ENCODE measurements around the gene HMGCL. TPM values are rescaled to one million over a fixed set of nuclear protein-coding genes. Genes with fewer than 3 reads are reported as not detected.

Gene HMGCL
- polyA plus RNA-seq, 3 donors, result 17.8 to 26.7 (median 22.1) TPM

DNA sequence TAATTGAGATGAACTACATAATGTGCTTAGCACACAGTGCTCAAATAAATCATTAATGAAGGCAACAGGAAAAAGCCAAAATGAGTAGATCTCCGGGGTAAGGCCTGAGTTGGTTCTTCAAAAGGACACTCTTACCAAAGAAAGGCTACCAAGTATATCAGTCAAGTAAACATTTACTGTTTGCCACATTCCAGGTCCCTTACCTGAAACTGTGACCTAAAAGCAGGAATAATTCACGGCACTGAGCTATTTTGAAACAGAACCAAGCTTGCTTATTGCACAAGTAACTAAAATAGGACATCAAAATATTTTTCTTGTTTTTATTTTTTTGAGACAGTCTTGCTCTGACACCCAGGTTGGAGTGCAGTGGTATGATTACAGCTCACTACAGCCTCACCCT, 49.0 kb downstream of the HMGCL start:
- Histone ChIP-seq H3K79me2 (ENCODE audit: insufficient read depth, low read length) (peaks cover 47% of the 10 kb centered on the region), H3K4me1 (ENCODE audit: control insufficient read depth in 1 of 2, insufficient read depth in 2 of 2, low read length in 2 of 2) (peaks cover 26 to 28% of the 10 kb centered on the region in 2 donors), H3K4me3 (replicated peaks in 1 of 3; ENCODE audit: low read depth in 2 of 3, low read length in 3 of 3) (no peak overlapping the region), H3K9me3 (replicated peaks in 1 of 2; ENCODE audit: control insufficient read depth in 1 of 2, insufficient read depth in 1 of 2, low read length in 2 of 2) (no peaks in the 10 kb centered on the region), H2AFZ (ENCODE audit: insufficient read depth, low read depth, low read length, poor library complexity, severe bottlenecking) (no peak overlapping the region), H3K4me2 (replicated peaks; ENCODE audit: extremely low read depth, low read length, poor library complexity, severe bottlenecking) (no peak overlapping the region), H3K9ac (ENCODE audit: insufficient read depth, low read length, poor library complexity, severe bottlenecking) (no peak overlapping the region), H3K27me3 (ENCODE audit: control insufficient read depth in 2 of 2, insufficient read depth in 2 of 2, low read length in 2 of 2) (no peaks in the 10 kb centered on the region), H3K27ac (ENCODE audit: low read depth in 1 of 2, low read length in 2 of 2) (no peak overlapping the region), H3K36me3 (replicated peaks in 1 of 2; ENCODE audit: control insufficient read depth in 1 of 2, insufficient read depth in 2 of 2, low read length in 2 of 2) (no peaks in the 10 kb centered on the region), H4K20me1 (ENCODE audit: insufficient read depth, low read length) (no peaks in the 10 kb centered on the region)
- H3K4me3 Mint-ChIP-seq, result no peak overlapping the region
- intact Hi-C loops (cut with micrococcal nuclease), result no loop called here
- no peaks in the 10 kb centered on the region for H3K27me3 Mint-ChIP-seq (ENCODE audit: low read depth in 3 of 3)
- no peak for TF ChIP-seq CTCF (IDR thresholded peaks at IDR 0.05)
- no peak for DNase-seq
- H3K9me3 Mint-ChIP-seq, result no peaks in the 10 kb centered on the region
- 78% methylated on average over 1 of the region's 2 CpGs for WGBS (ENCODE audit: insufficient coverage)
- peaks cover 27% of the 10 kb centered on the region for H3K4me1 Mint-ChIP-seq
- peaks cover 7 to 8% of the 10 kb centered on the region in 2 donors for H3K36me3 Mint-ChIP-seq
- no peak overlapping the region for H3K27ac Mint-ChIP-seq

DNA sequence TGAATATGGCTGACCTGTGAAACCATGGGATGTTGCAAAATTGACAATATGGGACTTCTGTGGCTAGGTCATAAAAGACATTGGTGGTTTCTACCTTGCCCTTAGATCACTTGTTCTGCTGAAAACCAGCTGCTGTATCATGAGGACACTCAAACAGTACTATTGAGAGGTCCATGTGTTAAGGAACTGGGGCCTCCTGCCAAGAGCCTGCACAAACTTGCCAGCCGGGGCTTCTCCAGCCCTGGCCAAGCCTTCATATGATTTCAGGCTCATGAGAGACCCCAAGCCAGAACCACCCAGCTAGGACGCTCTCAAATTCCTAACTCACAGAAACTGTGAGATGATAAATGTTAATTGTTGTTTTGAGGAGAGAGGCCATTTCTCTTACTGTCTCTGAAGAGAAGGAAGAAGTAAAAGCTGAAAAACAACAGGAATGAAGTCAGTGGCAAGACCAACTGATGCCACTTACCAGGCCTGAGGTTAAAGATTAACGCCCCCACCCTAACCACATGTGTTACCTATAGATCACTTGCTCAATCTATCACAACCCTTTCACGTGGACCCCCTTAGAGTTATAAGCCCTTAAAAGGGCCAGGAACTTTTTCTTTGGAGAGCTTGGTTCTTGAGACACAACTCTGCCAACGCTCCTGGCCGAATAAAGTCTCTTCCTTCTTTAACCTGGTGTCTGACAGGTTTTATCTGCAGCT, 50.9 kb downstream of the HMGCL start:
- Histone ChIP-seq H3K9me3 (replicated peaks in 1 of 2; ENCODE audit: control insufficient read depth in 1 of 2, insufficient read depth in 1 of 2, low read length in 2 of 2) (no peaks in the 10 kb centered on the region), H3K4me2 (replicated peaks; ENCODE audit: extremely low read depth, low read length, poor library complexity, severe bottlenecking) (no peak overlapping the region), H3K4me1 (ENCODE audit: control insufficient read depth in 1 of 2, insufficient read depth in 2 of 2, low read length in 2 of 2) (peaks cover 17 to 18% of the 10 kb centered on the region in 2 donors), H3K27ac (ENCODE audit: low read depth in 1 of 2, low read length in 2 of 2) (no peak overlapping the region), H3K36me3 (replicated peaks in 1 of 2; ENCODE audit: control insufficient read depth in 1 of 2, insufficient read depth in 2 of 2, low read length in 2 of 2) (no peaks in the 10 kb centered on the region), H3K79me2 (ENCODE audit: insufficient read depth, low read length) (peaks cover 30% of the 10 kb centered on the region), H3K4me3 (replicated peaks in 1 of 3; ENCODE audit: low read depth in 2 of 3, low read length in 3 of 3) (no peak overlapping the region), H2AFZ (ENCODE audit: insufficient read depth, low read depth, low read length, poor library complexity, severe bottlenecking) (no peak overlapping the region), H3K9ac (ENCODE audit: insufficient read depth, low read length, poor library complexity, severe bottlenecking) (no peak overlapping the region), H3K27me3 (ENCODE audit: control insufficient read depth in 2 of 2, insufficient read depth in 2 of 2, low read length in 2 of 2) (no peaks in the 10 kb centered on the region), H4K20me1 (ENCODE audit: insufficient read depth, low read length) (no peaks in the 10 kb centered on the region)
- WGBS (ENCODE audit: insufficient coverage), result 89% methylated on average over 5 of the region's 6 CpGs
- Mint-ChIP-seq H3K36me3 (peaks cover 4 to 10% of the 10 kb centered on the region in 2 donors), H3K9me3 (peaks cover 0 to 2% (median 0%) of the 10 kb centered on the region in 7 donors), H3K4me3 (no peak overlapping the region), H3K27ac (no peak overlapping the region), H3K4me1 (peaks cover 17% of the 10 kb centered on the region), H3K27me3 (ENCODE audit: low read depth in 3 of 3) (no peaks in the 10 kb centered on the region)
- DNase-seq, result no peak
- intact Hi-C loops (cut with micrococcal nuclease), result loop anchor here (5.0 kb wide), 2 partner anchors 38 to 148 kb away; no protein-coding TSS in a partner anchor
- no peak for TF ChIP-seq CTCF (IDR thresholded peaks at IDR 0.05)
